Adrenal gland (tissue), 5 donors: ENCODE results near the gene ULBP1.

ENCODE experiments used
- POLR2A ChIP-seq, 2 donors: fragments of 450-650 bp; IDR thresholded peaks; one replicate each; pipeline ENCODE4 v1.6.1; 2017; ENCODE audit warnings: antibody characterized with exemption in 2 of 2, mild to moderate bottlenecking in 2 of 2, moderate library complexity in 1 of 2
- TF ChIP-seq, protein P1 (sequence below), 6 experiments: fragments of 450-650 bp in 4 of 6; fragments of 200-600 bp in 2 of 6; sonication (generic) in 1 of 6; IDR thresholded peaks; 1 replicate in 5 of 6; 2 replicates in 1 of 6; pipeline versions ENCODE4 v1.5.1 to v1.8.0; 2016 to 2021; ENCODE audit warnings: antibody characterized with exemption in 6 of 6, mild to moderate bottlenecking in 2 of 6, moderate library complexity in 1 of 6
- donor health status: DM: no; HTN: no; CAD: no.

DNA sequence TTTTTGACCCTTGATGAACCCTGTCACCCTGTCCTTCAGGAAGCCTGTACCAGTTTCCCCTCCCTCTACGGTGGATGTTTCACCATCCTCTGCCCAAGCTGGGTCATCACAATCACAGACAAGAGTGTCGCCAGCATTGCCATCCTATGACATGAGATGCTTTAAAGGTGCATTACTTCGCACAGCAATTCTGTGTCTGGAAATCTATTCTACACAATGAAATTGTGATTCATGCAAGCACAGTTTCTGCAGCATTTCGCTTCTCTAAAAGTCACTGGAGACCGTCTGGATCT lies 24.4 kb upstream of the ULBP1 start:
- TF ChIP-seq, protein P1, sequence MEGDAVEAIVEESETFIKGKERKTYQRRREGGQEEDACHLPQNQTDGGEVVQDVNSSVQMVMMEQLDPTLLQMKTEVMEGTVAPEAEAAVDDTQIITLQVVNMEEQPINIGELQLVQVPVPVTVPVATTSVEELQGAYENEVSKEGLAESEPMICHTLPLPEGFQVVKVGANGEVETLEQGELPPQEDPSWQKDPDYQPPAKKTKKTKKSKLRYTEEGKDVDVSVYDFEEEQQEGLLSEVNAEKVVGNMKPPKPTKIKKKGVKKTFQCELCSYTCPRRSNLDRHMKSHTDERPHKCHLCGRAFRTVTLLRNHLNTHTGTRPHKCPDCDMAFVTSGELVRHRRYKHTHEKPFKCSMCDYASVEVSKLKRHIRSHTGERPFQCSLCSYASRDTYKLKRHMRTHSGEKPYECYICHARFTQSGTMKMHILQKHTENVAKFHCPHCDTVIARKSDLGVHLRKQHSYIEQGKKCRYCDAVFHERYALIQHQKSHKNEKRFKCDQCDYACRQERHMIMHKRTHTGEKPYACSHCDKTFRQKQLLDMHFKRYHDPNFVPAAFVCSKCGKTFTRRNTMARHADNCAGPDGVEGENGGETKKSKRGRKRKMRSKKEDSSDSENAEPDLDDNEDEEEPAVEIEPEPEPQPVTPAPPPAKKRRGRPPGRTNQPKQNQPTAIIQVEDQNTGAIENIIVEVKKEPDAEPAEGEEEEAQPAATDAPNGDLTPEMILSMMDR (IDR thresholded peaks at IDR 0.05): no peak
- TF ChIP-seq POLR2A (IDR thresholded peaks at IDR 0.05): no peak
